Measurements from ENCODE around the gene RTN4R.

- TF ChIP-seq CTCF (IDR thresholded peaks at IDR 0.05) (no peak), POLR2A (IDR thresholded peaks at IDR 0.05) (no peak)
Measured at GRCh38 chr22:20231514-20232236, 36.4 kb downstream of the RTN4R start.

Measured in lower leg skin (tissue), 3 donors.